GM12872 (cell line): ENCODE data around the gene GINS2.

ENCODE experiments used
- TF ChIP-seq, protein P1 (sequence below): IDR thresholded peaks from 3 replicates; pipeline ENCODE4 v1.5.1; 2011; ENCODE audit warnings: low read depth, mild to moderate bottlenecking, low read length, moderate library complexity; ENCODE audit not compliant: insufficient read depth

The GINS2 gene

DNA sequence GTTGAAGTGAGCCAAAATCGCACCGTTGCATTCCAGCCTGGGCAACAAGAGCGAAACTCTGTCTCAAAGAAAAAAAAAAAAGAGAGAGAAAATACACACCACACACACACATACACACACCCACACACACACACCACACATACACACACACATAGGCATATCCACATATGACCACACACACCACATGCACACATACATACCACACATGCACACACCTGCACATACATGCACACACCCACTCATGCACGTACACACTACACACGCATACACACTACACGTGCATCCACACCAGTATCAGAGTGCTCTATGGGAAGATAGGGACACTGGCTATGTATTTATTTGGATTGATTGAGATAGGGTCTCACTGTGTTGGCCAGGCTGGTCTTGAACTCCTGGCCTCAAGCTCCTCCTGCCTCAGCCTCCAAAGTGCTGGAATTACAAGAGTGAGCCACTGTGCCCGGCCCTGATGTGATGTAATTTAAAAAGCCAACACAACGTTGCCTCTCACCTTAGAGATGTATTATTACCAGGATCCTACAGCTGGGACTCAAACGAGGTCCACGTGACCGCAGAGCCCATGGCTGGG lies 17.8 kb upstream of the GINS2 start:
- TF ChIP-seq, protein P1, sequence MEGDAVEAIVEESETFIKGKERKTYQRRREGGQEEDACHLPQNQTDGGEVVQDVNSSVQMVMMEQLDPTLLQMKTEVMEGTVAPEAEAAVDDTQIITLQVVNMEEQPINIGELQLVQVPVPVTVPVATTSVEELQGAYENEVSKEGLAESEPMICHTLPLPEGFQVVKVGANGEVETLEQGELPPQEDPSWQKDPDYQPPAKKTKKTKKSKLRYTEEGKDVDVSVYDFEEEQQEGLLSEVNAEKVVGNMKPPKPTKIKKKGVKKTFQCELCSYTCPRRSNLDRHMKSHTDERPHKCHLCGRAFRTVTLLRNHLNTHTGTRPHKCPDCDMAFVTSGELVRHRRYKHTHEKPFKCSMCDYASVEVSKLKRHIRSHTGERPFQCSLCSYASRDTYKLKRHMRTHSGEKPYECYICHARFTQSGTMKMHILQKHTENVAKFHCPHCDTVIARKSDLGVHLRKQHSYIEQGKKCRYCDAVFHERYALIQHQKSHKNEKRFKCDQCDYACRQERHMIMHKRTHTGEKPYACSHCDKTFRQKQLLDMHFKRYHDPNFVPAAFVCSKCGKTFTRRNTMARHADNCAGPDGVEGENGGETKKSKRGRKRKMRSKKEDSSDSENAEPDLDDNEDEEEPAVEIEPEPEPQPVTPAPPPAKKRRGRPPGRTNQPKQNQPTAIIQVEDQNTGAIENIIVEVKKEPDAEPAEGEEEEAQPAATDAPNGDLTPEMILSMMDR: no peak

DNA sequence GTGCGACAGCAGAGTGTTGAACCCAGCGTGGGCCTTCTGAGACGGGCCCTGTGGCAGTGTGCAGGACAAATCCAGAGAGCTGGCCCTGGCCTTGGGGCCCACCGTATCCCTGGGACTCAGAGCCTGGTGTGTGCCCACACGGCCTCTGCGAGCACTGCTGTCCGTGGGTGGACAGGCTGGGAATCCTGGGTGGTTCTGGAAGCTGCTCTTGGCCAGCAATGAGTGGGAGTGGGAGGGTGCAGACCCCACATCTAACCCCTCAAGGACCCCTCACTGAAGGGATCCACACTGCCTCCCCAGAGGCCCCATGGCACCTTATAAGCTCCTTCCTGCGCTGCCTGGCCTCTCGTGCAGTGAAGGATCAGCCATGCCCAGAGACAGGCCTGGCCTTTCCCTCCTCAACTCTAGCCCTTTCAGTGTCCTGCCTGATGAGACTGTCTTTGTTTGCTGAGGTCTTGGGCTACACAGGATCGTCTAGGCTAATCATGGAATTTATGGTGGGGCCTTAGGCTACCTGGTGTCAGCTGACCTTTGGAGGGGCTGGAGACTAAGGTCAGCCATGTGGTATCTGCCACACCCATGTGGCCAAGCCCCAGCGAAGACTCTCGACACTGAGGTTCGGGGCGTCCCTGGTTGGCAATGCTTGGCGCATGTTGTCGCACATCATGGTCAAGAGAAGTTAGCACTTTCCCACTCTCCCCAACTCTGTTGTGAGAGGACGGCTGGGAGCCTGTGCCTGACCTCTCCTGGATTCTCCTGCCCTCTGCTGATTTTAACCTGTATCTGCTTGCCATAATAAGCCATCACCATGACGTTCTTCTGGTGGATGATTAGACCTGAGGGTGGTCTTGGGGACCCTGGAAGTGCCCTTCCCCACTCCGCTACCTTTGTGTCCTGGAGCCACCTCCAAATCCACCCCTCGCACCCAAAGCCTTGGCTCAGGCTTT lies 16.4 kb upstream of the GINS2 start:
- TF ChIP-seq, protein P1: no peak

DNA sequence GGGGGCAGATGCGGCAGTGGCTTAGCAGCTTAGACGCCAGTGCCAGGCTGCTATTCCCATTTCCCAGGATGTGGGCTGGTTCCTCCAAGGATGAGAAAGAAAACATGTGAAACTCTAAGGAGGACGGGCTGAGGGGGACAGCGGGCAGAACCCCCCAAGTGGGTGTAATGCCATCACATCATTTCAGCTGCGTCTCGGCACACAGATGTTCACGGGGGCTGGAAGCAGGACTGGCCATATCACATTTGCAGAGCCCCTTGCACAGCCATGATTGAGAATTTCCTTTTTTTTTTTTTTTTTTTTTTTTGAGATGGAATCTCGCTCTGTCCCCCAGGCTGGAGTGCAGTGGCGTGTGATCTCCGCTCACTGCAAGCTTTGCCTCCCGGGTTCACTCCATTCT lies 15.3 kb upstream of the GINS2 start:
- TF ChIP-seq, protein P1: no peak

DNA sequence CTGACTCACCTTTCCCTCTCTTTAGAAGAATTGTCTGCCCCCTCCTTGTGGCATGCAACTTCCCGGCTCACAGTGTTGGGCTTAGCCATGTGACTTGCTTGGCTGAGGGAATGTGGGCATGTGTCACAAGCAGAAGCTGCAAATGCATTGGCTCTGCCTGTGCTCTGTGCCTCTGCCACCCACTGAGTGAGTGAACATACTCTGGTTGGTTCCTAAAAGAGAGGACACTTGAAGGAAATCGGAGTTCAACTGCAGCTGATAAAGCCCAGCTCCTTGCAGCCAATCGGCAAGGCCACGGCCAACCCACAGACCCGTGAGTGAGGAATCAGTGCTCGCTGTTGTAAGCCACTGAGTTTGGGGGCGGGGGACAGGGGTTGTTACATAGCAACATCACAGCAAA lies 10.9 kb upstream of the GINS2 start:
- TF ChIP-seq, protein P1: no peak

DNA sequence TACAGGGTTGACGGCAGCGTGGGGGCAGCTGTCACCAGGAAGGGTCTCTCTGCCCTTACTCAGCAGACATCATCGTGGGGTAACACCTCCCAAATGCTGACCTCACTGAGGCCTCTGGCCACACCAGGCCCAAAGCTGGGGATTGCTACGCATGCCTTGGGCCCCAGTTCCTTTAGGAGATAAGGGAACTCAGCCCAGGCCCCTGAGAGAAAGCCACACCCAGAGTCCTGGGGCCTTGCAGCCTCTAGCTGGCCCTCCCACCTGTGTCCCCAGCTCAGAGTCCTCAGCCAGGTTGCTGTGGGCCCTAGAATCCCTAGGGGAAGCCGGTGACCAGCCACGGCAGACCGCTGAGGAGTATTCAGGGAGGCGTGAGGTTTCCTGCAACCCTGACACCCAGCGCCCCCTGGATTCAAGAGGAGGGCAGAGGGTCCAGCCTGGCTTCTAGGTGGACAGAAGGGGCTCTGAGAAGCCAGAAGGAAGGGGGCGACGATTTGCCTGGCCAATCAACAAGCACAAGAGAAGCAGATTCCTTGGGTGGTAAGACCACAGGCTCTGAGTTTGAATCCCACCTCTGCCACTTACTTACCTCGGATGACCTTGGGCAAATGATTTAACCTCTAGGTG lies 10.3 kb upstream of the GINS2 start:
- TF ChIP-seq, protein P1: no peak

DNA sequence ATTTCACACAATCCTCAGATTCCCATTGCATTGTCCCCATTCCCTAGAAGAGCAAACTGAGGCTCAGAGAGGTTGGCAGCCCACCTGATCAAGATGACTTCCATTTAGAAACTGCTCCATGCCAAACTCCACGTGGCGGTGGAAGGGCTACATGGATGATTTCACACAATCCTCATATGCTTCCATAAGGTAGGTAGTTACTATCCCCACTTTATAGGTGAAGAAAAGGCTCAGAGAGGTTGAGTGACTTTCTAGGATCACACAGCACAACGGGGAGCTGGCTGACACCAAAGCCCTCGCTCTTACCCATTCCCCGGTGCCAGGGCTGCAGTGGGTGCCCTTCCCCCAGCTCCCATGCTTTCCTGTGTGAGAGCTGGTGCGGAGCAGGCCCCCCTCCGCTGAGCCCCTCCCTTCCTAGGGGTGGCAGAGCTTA lies 9.7 kb upstream of the GINS2 start:
- TF ChIP-seq, protein P1: no peak

DNA sequence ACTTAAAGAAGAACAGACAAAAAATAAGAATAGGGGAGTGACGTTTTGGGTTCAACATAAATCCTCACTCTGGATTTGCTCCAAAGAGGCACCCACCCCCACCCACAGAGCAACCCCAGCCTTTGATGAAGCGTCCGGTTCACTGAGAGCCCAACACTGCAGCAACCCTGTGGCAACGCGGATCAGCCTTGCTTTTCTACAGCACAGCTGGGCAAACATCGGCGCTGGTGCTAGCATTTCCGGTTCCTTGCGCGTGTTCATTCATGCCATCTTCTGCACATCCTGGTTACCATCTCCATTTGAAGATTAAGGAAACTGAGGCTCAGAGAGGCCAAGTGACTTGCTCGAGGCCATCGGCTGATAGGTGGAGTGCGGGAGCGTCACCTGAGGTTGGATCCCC lies 8.7 kb upstream of the GINS2 start:
- TF ChIP-seq, protein P1: no peak
